Astrocyte of the cerebellum (primary cell): ENCODE results near the gene S100A9.

Source experiments
- DNase-seq: peaks from one replicate; pipeline ENCODE4 v3.0.0-alpha.2; 2011; ENCODE audit warnings: low read depth
- H3K4me3 ChIP-seq: 2 replicates; pipeline ENCODE4 v1.5.1; 2011; ENCODE audit warnings: mild to moderate bottlenecking, low read depth, low read length, moderate library complexity
- CTCF ChIP-seq: IDR thresholded peaks from 2 replicates; pipeline ENCODE4 v1.5.1; 2012; ENCODE audit warnings: low read length, low read depth, moderate library complexity, mild to moderate bottlenecking; ENCODE audit errors: missing control alignments
- in situ Hi-C: cut with HindIII; loops from 2 replicates; pipeline ENCODE4 v1.10.0; 2017; ENCODE audit warnings: low sequenced_read_pairs

The S100A9 gene

DNA sequence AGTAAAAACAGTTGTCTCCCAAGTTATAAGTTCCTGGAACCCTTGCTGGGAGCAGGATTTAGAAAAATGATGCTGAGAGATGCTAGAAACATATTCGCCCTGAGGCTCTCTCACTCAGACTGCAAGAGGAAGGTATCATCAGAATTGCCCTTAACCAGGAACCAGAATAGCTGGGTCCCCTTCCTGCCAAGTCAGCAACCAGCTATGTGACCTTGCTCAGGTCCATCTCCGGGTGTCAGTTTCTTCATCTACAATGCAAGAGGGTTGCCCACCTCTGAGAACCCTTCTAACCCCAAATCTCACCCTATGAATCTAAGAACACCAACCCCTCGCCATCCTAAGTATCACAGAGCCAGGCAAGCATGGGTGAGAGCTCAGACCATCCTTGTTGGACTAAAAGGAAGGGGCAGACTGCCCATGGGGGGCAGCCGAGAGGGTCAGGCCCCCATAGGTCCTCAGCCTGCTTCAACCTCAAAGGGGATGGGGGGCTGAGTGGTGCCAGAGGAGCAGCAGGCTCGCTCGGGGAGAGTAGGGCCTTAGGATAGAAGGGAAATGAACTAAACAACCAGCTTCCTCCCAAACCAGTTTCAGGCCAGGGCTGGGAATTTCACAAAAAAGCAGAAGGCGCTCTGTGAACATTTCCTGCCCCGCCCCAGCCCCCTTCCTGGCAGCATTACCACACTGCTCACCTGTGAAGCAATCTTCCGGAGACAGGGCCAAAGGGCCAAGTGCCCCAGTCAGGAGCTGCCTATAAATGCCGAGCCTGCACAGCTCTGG is 390 bp upstream of the S100A9 start:
- no peak for TF ChIP-seq CTCF
- DNase-seq = no peak
- in situ Hi-C loops = no loop called here
- no peak overlapping the region for H3K4me3 ChIP-seq

GRCh38 chr1:153358691-153358975 is 979 bp downstream of the S100A9 start:
- no peak for DNase-seq
- H3K4me3 ChIP-seq = no peak overlapping the region
- TF ChIP-seq CTCF = no peak
- in situ Hi-C loops = no loop called here

GRCh38 chr1:153359241-153359640 is 1.6 kb downstream of the S100A9 start:
- no peak for TF ChIP-seq CTCF
- H3K4me3 ChIP-seq = no peak overlapping the region
- in situ Hi-C loops = no loop called here
- no peak for DNase-seq

GRCh38 chr1:153360190-153360589 is 2.5 kb downstream of the S100A9 start:
- H3K4me3 ChIP-seq = no peak overlapping the region
- no peak for TF ChIP-seq CTCF
- in situ Hi-C loops = loop anchor here (10.0 kb wide), 1 partner anchor 55 kb away; the partner anchor contains the start of gene S100A7A
- DNase-seq = no peak

- in situ Hi-C loops = loop anchor here (10.0 kb wide), 1 partner anchor 54 kb away; the partner anchor contains the start of gene S100A7A
- no peak for TF ChIP-seq CTCF
- no peak overlapping the region for H3K4me3 ChIP-seq
- DNase-seq = no peak
Observed at GRCh38 chr1:153360592-153361479, 3.2 kb downstream of the S100A9 start.

DNA sequence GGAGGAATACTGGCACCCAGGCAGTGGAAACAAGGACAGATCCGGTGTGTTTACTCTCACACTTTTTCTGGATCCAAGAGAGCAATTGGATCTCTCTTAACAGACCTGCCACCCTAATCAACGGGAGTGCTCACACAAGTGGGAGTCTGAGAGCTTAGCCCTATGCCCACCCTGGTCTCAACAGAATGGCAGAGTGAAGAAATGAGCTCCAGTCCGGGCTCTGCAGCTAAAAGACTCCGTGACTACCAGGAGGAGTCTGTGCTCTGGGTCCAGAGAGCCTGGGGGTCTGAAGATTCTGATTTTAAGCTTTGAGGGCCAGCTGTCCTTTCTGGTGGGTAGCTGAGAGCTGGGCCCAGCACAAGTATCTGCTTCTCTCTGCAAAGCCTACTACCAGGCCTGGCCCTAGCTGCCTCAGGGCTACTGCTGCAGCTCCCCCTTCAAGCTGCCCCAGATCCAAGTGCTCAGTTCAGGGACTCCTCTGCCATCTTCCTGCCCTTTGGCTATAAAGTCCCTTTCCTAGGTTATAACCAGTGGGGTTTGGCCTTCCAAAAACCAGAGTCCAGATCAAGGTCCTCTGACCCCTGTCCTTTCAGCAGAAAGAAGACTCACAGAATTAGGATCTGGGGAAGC is 3.9 kb downstream of the S100A9 start:
- in situ Hi-C loops = loop anchor here (10.0 kb wide), 1 partner anchor 53 kb away; the partner anchor contains the start of gene S100A7A
- TF ChIP-seq CTCF = no peak
- DNase-seq = no peak
- H3K4me3 ChIP-seq = no peak overlapping the region
